ENCODE results near the gene CARMIL1.

DNA sequence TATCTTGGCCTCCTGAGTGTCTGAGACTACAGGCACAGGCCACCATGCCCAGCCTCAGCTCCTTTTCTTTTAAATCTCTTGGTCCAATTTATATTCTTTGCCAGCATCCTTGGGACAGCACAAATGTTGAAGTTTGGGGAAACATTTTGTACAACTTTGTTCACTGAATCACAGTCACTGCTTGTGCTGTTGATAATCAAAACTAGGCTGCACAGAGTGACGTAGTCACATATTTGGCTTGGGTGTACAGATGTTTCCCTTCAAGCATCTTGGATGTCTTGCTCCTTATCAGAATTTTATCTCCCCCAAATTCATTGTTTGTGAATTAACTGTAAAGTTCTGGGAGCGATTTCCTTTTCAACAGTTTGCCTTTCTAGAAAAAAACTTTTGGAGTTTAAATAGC, 17.9 kb downstream of the CARMIL1 start:
- TF ChIP-seq POLR2A (IDR thresholded peaks at IDR 0.05) (no peak), POLR2AphosphoS5 (IDR thresholded peaks at IDR 0.05) (no peak)
- TF ChIP-seq, protein P1, sequence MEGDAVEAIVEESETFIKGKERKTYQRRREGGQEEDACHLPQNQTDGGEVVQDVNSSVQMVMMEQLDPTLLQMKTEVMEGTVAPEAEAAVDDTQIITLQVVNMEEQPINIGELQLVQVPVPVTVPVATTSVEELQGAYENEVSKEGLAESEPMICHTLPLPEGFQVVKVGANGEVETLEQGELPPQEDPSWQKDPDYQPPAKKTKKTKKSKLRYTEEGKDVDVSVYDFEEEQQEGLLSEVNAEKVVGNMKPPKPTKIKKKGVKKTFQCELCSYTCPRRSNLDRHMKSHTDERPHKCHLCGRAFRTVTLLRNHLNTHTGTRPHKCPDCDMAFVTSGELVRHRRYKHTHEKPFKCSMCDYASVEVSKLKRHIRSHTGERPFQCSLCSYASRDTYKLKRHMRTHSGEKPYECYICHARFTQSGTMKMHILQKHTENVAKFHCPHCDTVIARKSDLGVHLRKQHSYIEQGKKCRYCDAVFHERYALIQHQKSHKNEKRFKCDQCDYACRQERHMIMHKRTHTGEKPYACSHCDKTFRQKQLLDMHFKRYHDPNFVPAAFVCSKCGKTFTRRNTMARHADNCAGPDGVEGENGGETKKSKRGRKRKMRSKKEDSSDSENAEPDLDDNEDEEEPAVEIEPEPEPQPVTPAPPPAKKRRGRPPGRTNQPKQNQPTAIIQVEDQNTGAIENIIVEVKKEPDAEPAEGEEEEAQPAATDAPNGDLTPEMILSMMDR (IDR thresholded peaks at IDR 0.05), result no peak

All from breast epithelium (tissue), 3 donors.